Mucosa of descending colon (tissue), 3 donors: ENCODE results near the gene RFNG. TPM values are rescaled to one million over a fixed set of nuclear protein-coding genes. Genes with fewer than 3 reads are reported as not detected.

Experiments used
- ATAC-seq: fragments of 200-7000 bp; cut with Tn5 transposase; one replicate; pipeline ENCODE4 v1.9.1; 2020; ENCODE audit warnings: mild to moderate bottlenecking, moderate library complexity
- DNase-seq, 3 donors: peaks; one replicate each; pipeline ENCODE4 v3.0.0-alpha.2; 2020
- H3K36me3 ChIP-seq: fragments of 200-600 bp; one replicate; pipeline ENCODE4 v1.8.0; 2021; ENCODE audit warnings: low read depth, mild to moderate bottlenecking
- H3K4me1 ChIP-seq: fragments of 200-600 bp; one replicate; pipeline ENCODE4 v1.8.0; 2021; ENCODE audit warnings: low read depth, mild to moderate bottlenecking
- H3K4me3 ChIP-seq: fragments of 200-600 bp; one replicate; pipeline ENCODE4 v1.8.0; 2021; ENCODE audit warnings: mild to moderate bottlenecking
- H3K9me3 ChIP-seq: fragments of 200-600 bp; one replicate; pipeline ENCODE4 v1.8.0; 2021; ENCODE audit warnings: mild to moderate bottlenecking
- intact Hi-C, 2 donors: fragments of 100-400 bp; cut with DNase I in 1 of 2; cut with micrococcal nuclease in 1 of 2; formaldehyde crosslinking; loops; one replicate each; pipeline versions ENCODE4 v1.11.0 to v1.11.1; 2022; cut with DNase I, micrococcal nuclease
- total RNA-seq, 3 donors: library from RNA; stranded (reverse); fragmentation: NEBNext Ultra II Directional in 2 of 3; extraction: Animal tissue kit (Norgen Biotek cat#: 25700) in 2 of 3; gene quantifications; one replicate each; pipeline versions ENCODE4 v1.2.1 to v1.2.4, GENCODE V29; 2021 to 2023
- TF ChIP-seq, protein P1 (sequence below): fragments of 200-600 bp; IDR thresholded peaks from one replicate; pipeline ENCODE4 v1.8.0; 2022; ENCODE audit warnings: antibody characterized with exemption, mild to moderate bottlenecking
- donor health status: DM: no; HTN: no; CAD: no; lungs with moderate emphysema.
- donor health status: DM: no; HTN: no; CAD: no.
- donor health status: DM: no; HTN: yes; CAD: no.

RFNG gene
- total RNA-seq, 3 donors from 2014 or later: 30.7 to 37.9 (median 30.9) TPM

DNA sequence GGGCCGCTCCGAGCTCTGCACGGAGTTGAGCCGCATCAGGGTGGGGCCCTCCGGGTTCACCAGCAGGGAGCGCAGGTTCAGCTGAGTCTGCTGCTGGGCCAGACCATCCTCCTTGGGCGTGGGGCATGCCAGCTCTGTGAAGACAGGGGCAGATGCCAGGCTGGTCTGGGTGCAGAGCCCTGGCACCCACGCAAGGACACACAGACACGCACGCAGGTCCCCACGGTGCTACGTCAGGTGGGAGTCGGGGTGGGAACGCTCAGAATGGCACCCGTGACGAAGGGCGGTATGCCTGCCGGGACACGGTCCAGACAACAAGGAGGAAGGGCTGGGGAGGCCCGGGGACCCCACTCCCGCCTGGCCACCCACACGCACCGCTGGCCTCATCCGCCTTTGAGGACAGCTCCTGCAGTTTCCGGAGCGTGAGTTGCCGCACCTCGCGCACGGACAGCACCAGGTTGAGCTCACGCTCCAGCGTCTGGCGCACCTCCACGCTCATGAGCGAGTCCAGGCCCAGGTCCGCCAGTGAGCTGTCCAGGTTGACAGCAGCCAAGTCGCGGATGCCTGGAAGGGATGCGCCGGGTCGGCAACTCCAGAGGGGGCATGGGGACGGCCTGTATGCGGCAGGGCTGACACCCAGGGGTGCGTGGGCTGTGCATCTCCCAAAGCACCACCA, 29.3 kb upstream of the RFNG start:
- intact Hi-C loops: no loop called here
- Histone ChIP-seq H3K9me3 (no peaks in the 10 kb centered on the region), H3K4me3 (no peak overlapping the region), H3K36me3 (peaks cover 17% of the 10 kb centered on the region), H3K4me1 (no peaks in the 10 kb centered on the region)
- TF ChIP-seq, protein P1, sequence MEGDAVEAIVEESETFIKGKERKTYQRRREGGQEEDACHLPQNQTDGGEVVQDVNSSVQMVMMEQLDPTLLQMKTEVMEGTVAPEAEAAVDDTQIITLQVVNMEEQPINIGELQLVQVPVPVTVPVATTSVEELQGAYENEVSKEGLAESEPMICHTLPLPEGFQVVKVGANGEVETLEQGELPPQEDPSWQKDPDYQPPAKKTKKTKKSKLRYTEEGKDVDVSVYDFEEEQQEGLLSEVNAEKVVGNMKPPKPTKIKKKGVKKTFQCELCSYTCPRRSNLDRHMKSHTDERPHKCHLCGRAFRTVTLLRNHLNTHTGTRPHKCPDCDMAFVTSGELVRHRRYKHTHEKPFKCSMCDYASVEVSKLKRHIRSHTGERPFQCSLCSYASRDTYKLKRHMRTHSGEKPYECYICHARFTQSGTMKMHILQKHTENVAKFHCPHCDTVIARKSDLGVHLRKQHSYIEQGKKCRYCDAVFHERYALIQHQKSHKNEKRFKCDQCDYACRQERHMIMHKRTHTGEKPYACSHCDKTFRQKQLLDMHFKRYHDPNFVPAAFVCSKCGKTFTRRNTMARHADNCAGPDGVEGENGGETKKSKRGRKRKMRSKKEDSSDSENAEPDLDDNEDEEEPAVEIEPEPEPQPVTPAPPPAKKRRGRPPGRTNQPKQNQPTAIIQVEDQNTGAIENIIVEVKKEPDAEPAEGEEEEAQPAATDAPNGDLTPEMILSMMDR: no peak
- no peak for DNase-seq
- no peak for ATAC-seq

DNA sequence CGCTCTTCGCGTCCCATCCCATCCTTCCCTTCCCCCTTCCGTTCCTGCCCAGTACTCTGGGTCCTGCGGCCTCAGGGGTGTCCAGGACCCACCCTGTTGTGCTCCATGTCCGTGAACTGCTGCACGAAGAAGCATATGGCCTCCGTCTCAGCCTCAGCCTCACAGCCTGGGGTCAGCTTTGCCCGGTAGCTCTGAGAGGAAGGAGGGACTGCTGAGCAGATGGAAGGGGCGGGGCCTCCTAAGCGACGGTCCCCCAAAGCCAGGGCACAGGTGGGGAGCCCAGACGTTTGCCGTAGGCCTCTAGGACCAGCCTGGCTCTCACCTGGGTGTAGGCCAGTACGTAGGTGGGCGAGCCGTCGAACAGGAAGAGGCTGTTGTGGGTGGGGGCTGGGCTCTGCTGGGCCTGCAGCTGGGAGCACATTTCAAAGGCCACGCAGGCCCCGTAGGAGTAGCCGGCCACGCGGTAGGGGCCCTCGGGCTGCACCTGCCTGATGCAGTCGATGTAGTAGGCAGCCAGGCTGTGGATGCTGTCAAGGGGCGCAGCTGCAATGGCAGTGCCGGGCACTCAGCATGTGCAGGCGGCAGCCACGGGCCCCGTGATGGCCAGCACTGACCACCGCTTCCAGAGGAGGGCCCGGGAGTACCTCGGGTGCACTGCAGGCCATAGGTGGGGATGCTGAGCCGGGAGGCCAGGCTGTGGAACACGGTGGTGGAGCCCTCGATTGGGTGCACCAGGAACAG, 28.6 kb upstream of the RFNG start:
- H3K36me3 ChIP-seq: peaks cover 15% of the 10 kb centered on the region
- intact Hi-C loops: no loop called here
- TF ChIP-seq, protein P1: no peak
- no peaks in the 10 kb centered on the region for H3K4me1 ChIP-seq
- DNase-seq (no peak), ATAC-seq (no peak)
- no peak overlapping the region for H3K4me3 ChIP-seq
- no peaks in the 10 kb centered on the region for H3K9me3 ChIP-seq

DNA sequence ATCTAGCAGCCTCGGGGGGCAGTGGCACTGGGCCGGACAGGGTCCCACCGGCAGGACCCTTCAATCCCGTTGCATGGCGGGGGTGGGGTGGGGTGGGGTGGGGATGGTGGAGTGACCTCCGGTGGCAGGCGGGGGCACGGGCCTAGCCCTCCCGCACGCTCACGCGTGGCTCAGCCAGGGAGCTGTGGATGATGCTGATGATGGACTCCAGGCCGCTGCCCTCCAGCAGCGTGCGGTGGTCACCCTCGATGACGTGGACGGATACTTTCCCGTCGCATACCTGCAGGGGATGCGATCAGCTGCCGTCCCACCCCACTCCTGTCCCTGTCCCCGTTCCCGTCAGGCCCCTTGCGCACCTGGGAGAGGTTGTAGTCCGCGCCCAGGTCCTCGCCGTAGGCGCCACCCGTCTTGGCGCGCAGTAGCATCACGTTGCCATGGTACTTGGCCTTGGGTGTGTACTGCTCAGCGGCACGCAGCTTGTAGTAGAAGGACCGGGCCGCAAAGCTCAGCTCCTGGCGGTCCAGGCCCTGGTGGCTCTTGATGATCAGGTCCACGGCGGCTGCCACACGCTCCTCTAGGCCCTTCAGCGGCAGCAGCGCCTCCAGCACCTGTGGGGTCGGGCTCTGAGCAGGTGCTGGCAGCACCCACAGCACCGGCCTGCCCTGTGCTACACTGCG, 27.5 kb upstream of the RFNG start:
- ATAC-seq: no peak
- peaks cover 15% of the 10 kb centered on the region for H3K36me3 ChIP-seq
- H3K9me3 ChIP-seq: no peaks in the 10 kb centered on the region

DNA sequence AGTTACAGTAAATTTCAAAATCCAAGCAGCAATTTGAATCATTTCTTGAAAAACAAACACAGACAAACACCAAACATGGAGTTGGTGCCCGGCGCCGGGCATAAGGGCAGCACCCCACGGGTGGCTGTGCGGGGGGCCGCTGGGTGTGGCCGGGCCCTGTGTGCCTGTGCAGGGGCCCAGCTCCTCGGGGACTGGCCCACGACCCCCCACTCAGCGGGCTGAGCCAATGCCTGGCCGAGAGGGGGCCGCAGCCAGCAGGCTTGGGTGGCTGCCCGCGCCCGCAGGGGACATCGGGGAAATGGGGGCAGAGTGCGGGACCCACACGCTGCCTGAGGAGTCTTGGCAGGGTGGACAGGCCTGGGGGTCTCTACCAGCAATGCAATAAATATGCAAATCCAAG, 26.8 kb upstream of the RFNG start:
- H3K4me3 ChIP-seq: no peak overlapping the region
- ATAC-seq: no peak
- no peaks in the 10 kb centered on the region for H3K9me3 ChIP-seq
- H3K36me3 ChIP-seq: peaks cover 14% of the 10 kb centered on the region
- no peaks in the 10 kb centered on the region for H3K4me1 ChIP-seq
- intact Hi-C loops: no loop called here
- TF ChIP-seq, protein P1: no peak
- DNase-seq: no peak

More for the DNA sequence above, 27.5 kb upstream of the RFNG start:
- TF ChIP-seq, protein P1: no peak
- H3K4me1 ChIP-seq: no peaks in the 10 kb centered on the region
- DNase-seq: no peak
- intact Hi-C loops: no loop called here
- no peak overlapping the region for H3K4me3 ChIP-seq

DNA sequence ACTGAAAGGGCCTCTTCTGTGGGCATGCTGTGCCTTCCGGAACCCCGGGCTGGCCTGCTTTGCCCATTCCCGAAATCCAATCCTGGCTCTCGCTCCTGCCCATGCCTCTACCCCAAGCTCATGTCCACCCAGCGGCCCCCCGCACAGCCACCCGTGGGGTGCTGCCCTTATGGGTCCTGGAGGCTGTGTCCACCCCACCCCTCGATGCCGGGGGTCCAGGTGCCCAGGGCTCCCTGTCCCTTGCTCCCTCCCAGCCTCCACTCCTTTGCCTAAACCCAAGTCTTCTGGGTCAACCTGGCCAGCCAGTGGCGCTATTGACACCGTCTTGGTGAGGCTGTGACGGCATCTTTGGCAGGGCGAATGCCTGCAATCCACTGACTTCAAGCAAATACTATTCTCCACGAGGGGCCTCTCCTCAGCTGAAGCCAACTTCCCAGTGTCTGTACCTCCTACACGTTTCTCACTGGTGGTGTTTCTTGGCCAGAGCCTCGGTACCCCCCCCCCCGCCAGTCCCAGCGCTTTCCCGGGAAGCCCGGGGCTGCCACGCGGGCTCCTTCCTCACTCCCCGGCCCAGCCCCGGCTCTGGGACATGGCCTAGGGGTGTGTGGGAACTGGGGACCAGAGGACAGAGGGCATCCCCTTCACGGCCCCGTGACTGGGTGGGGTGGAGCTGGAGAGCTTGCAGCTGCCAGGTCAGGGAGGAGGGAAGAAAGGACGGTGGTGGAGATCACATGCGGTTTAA, 26.2 kb upstream of the RFNG start:
- ATAC-seq (no peak), DNase-seq (no peak)
- intact Hi-C loops: no loop called here
- Histone ChIP-seq H3K9me3 (no peaks in the 10 kb centered on the region), H3K4me1 (no peaks in the 10 kb centered on the region), H3K36me3 (peaks cover 8% of the 10 kb centered on the region), H3K4me3 (no peak overlapping the region)
- TF ChIP-seq, protein P1: no peak
